Caco-2 (cell line): ENCODE data around the gene STAG3. TPM values are rescaled to one million over a fixed set of nuclear protein-coding genes. Genes with fewer than 3 reads are reported as not detected.
"Not testable (repeated sequence)": the region's sequence is repeated elsewhere in the genome, so short reads cannot be mapped to it uniquely, and the experiment has no call there.

Experiments
- BruUV-seq: library from RNA; stranded (reverse); fragments of 400-500 nt; replicated peaks from 2 replicates; lab custom pipeline; 2021; lab: Mats Ljungman, UMichigan
- CTCF ChIA-PET: fragments of 300-600 bp; sonication (Branson Sonifier 250); formaldehyde crosslinking; loops from one replicate; lab custom pipeline; 2022; ENCODE audit warnings: antibody characterized with exemption; lab: Charles Lee
- POLR2A ChIA-PET: fragments of 300-600 bp; sonication (Branson Sonifier 250); formaldehyde crosslinking; loops from one replicate; lab custom pipeline; 2022; ENCODE audit warnings: antibody characterized with exemption; lab: Charles Lee
- DNase-seq, 2 experiments: peaks; one replicate each; pipeline versions ENCODE4 v3.0.0 to v3.0.0-alpha.2; 2020 to 2022
- H3K27me3 ChIP-seq: replicated peaks from 2 replicates; pipeline ENCODE4 v1.6.0; 2011; ENCODE audit warnings: low read length; ENCODE audit not compliant: control insufficient read depth, insufficient read depth
- H3K36me3 ChIP-seq: 2 replicates; pipeline ENCODE4 v1.5.1; 2011; ENCODE audit warnings: low read length; ENCODE audit not compliant: control insufficient read depth, insufficient read depth
- H3K4me1 ChIP-seq: fragments of 250-450 bp; sonication (Bioruptor Pico); 2 replicates; pipeline ENCODE4 v1.5.1; 2020; ENCODE audit warnings: mild to moderate bottlenecking
- H3K4me3 ChIP-seq: 2 replicates; pipeline ENCODE4 v1.5.1; 2011; ENCODE audit warnings: low read depth, mild to moderate bottlenecking, control low read depth, low read length
- H3K9me3 ChIP-seq: fragments of 250-450 bp; sonication (Bioruptor Pico); 2 replicates; pipeline ENCODE4 v1.5.1; 2020; ENCODE audit warnings: mild to moderate bottlenecking, moderate library complexity
- H3K27ac Mint-ChIP-seq: one replicate; pipeline ENCODE4 v1.8.0; 2022; ENCODE audit warnings: mixed read lengths; ENCODE audit not compliant: unreplicated experiment
- H3K27me3 Mint-ChIP-seq: one replicate; pipeline ENCODE4 v1.8.0; 2022; ENCODE audit warnings: mixed read lengths; ENCODE audit not compliant: insufficient read depth, unreplicated experiment
- H3K36me3 Mint-ChIP-seq: one replicate; pipeline ENCODE4 v1.8.0; 2022; ENCODE audit warnings: mild to moderate bottlenecking, mixed read lengths; ENCODE audit not compliant: insufficient read depth, unreplicated experiment
- H3K4me1 Mint-ChIP-seq: one replicate; pipeline ENCODE4 v1.8.0; 2022; ENCODE audit warnings: low read depth, mixed read lengths; ENCODE audit not compliant: unreplicated experiment
- H3K4me3 Mint-ChIP-seq: one replicate; pipeline ENCODE4 v1.8.0; 2022; ENCODE audit warnings: mild to moderate bottlenecking, moderate library complexity, mixed read lengths; ENCODE audit not compliant: unreplicated experiment
- H3K9me3 Mint-ChIP-seq: one replicate; pipeline ENCODE4 v1.8.0; 2022; ENCODE audit warnings: mixed read lengths; ENCODE audit not compliant: unreplicated experiment
- CTCF ChIP-seq, 2 experiments: fragments of 200-600 bp in 1 of 2; IDR thresholded peaks; 1 replicate in 1 of 2; 2 replicates in 1 of 2; pipeline versions ENCODE4 v1.5.1 to v1.8.0; 2011 to 2022; ENCODE audit warnings: antibody characterized with exemption in 1 of 2, control low read depth in 1 of 2, inconsistent platforms in 1 of 2, low read depth in 1 of 2, low read length in 1 of 2, mild to moderate bottlenecking in 1 of 2, moderate library complexity in 1 of 2; ENCODE audit not compliant: insufficient read depth in 1 of 2, severe bottlenecking in 1 of 2, unreplicated experiment in 1 of 2
- intact Hi-C: fragments of 100-400 bp; cut with micrococcal nuclease; formaldehyde crosslinking; loops from one replicate; pipeline ENCODE4 v1.10.0; 2022; ENCODE audit not compliant: unreplicated experiment
- total RNA-seq: library from RNA; stranded (reverse); gene quantifications from 2 replicates; pipeline ENCODE4 v1.2.3, GENCODE V29; 2022

The STAG3 gene
- total RNA-seq, 1 experiment from 2014 or later = 1.3 TPM

- no peaks in the 10 kb centered on the region for H3K27me3 Mint-ChIP-seq
- peak overlapping the region; percentile 18 for H3K4me3 Mint-ChIP-seq
- no peak for TF ChIP-seq CTCF (IDR thresholded peaks at IDR 0.05; ENCODE audit: insufficient read depth in 1 of 2, low read depth in 1 of 2, low read length in 1 of 2, severe bottlenecking in 1 of 2, unreplicated experiment in 1 of 2)
- no peak overlapping the region for H3K27ac Mint-ChIP-seq
- H3K4me3 ChIP-seq = no peak overlapping the region
- no peaks in the 10 kb centered on the region for H3K36me3 ChIP-seq
- H3K4me1 Mint-ChIP-seq = peaks cover 17% of the 10 kb centered on the region
- intact Hi-C loops = no loop called here
- H3K9me3 Mint-ChIP-seq = no peaks in the 10 kb centered on the region
- no peaks in the 10 kb centered on the region for H3K9me3 ChIP-seq
- BruUV-seq = no TSS peak
- POLR2A ChIA-PET = no interaction called here
- H3K27me3 ChIP-seq = no peaks in the 10 kb centered on the region
- no peak for DNase-seq
- CTCF ChIA-PET = no interaction called here
- H3K36me3 Mint-ChIP-seq = peaks cover 7% of the 10 kb centered on the region
- H3K4me1 ChIP-seq = peaks cover 4% of the 10 kb centered on the region
Measured at GRCh38 chr7:100175296-100175935, 2.3 kb upstream of the STAG3 start.

GRCh38 chr7:100176096-100177044 lies 1.3 kb upstream of the STAG3 start:
- H3K4me3 Mint-ChIP-seq = peak overlapping the region; percentile 78
- intact Hi-C loops = no loop called here
- Histone ChIP-seq H3K27me3 (no peaks in the 10 kb centered on the region), H3K36me3 (no peaks in the 10 kb centered on the region), H3K9me3 (no peaks in the 10 kb centered on the region), H3K4me1 (peaks cover 4% of the 10 kb centered on the region), H3K4me3 (peak overlapping the region; percentile 41)
- no peak for TF ChIP-seq CTCF (IDR thresholded peaks at IDR 0.05; ENCODE audit: insufficient read depth in 1 of 2, low read depth in 1 of 2, low read length in 1 of 2, severe bottlenecking in 1 of 2, unreplicated experiment in 1 of 2)
- POLR2A ChIA-PET = interaction anchor here (1.0 to 1.1 kb wide), 2 partner anchors 19 to 76 kb away, joined by 3 to 4 read pairs; no protein-coding TSS in a partner anchor
- H3K9me3 Mint-ChIP-seq = no peaks in the 10 kb centered on the region
- TSS peak; percentile 48 for BruUV-seq
- peaks cover 7% of the 10 kb centered on the region for H3K36me3 Mint-ChIP-seq
- H3K27me3 Mint-ChIP-seq = no peaks in the 10 kb centered on the region
- H3K27ac Mint-ChIP-seq = no peak overlapping the region
- no peak for DNase-seq
- H3K4me1 Mint-ChIP-seq = peaks cover 13% of the 10 kb centered on the region
- CTCF ChIA-PET = interaction anchor here (0.6 to 1.0 kb wide), 4 partner anchors 11 to 530 kb away, joined by 3 to 4 read pairs (median 4); partner anchors contain the start of gene POP7

DNA sequence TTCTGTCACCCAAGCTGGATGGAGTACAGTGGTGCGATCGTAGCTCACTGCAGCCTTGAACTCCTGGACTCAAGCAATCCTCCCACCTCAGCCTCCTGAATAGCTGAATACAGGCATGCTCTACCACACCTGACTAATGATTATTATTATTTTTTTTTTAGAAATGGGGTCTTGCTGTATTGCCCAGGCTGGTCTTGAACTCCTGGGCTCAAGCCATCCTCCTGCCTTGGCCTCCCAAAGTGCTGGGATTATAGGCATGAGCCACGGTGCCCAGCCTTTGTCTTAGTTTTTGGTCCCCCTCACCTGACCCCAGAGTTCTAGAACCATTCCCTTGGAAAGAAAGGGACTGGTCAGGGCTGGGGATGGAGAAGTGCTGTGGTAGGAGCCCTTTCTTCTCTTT lies 2.4 kb downstream of the STAG3 start:
- POLR2A ChIA-PET, H3K36me3 ChIP-seq, CTCF ChIA-PET, H3K27me3 Mint-ChIP-seq, H3K4me3 ChIP-seq, H3K27ac Mint-ChIP-seq, BruUV-seq, intact Hi-C loops, H3K4me3 Mint-ChIP-seq, H3K27me3 ChIP-seq, H3K4me1 ChIP-seq, H3K9me3 Mint-ChIP-seq, H3K9me3 ChIP-seq, H3K36me3 Mint-ChIP-seq, DNase-seq: not testable (repeated sequence)
- H3K4me1 Mint-ChIP-seq = peaks cover 13% of the 10 kb centered on the region

DNA sequence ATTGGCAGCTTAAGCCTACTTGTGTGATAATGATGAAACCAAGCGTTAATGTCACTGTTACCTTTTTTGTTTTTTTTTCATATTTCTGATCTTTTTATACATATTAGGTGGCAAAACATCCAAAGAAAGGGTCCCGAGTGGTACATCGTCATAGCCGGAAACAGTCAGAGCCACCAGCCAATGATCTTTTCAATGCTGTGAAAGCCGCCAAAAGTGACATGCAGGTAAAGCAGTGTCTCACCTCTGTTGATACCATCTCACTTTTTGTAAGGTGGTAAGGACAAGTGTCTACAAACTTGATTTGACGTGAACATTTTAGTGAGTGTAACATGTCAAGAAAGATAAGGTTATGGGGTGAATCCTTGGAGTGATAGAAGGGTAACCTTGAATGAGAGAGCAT lies 4.9 kb downstream of the STAG3 start:
- H3K9me3 Mint-ChIP-seq, POLR2A ChIA-PET, H3K4me3 Mint-ChIP-seq, H3K27ac Mint-ChIP-seq, H3K9me3 ChIP-seq, H3K27me3 Mint-ChIP-seq, H3K4me1 ChIP-seq, H3K4me3 ChIP-seq, H3K36me3 Mint-ChIP-seq, intact Hi-C loops, CTCF ChIA-PET, H3K27me3 ChIP-seq, H3K4me1 Mint-ChIP-seq, BruUV-seq, DNase-seq, H3K36me3 ChIP-seq: not testable (repeated sequence)

- CTCF ChIA-PET, POLR2A ChIA-PET, intact Hi-C loops: not testable (repeated sequence)
Measured at GRCh38 chr7:100183090-100183489, 5.4 kb downstream of the STAG3 start.

More at GRCh38 chr7:100183090-100183489, 5.4 kb downstream of the STAG3 start:
- BruUV-seq, H3K4me1 ChIP-seq, H3K4me3 Mint-ChIP-seq, H3K36me3 ChIP-seq, H3K36me3 Mint-ChIP-seq, H3K4me3 ChIP-seq, H3K27me3 ChIP-seq, H3K9me3 Mint-ChIP-seq, H3K4me1 Mint-ChIP-seq, DNase-seq, H3K27me3 Mint-ChIP-seq, H3K9me3 ChIP-seq, H3K27ac Mint-ChIP-seq: not testable (repeated sequence)
